ENCODE data around the gene ADGRV1. TPM values are rescaled to one million over a fixed set of nuclear protein-coding genes. Genes with fewer than 3 reads are reported as not detected.

Gene ADGRV1
- total RNA-seq, 2 donors from 2014 or later, result 16.4 to 20.9 TPM

DNA sequence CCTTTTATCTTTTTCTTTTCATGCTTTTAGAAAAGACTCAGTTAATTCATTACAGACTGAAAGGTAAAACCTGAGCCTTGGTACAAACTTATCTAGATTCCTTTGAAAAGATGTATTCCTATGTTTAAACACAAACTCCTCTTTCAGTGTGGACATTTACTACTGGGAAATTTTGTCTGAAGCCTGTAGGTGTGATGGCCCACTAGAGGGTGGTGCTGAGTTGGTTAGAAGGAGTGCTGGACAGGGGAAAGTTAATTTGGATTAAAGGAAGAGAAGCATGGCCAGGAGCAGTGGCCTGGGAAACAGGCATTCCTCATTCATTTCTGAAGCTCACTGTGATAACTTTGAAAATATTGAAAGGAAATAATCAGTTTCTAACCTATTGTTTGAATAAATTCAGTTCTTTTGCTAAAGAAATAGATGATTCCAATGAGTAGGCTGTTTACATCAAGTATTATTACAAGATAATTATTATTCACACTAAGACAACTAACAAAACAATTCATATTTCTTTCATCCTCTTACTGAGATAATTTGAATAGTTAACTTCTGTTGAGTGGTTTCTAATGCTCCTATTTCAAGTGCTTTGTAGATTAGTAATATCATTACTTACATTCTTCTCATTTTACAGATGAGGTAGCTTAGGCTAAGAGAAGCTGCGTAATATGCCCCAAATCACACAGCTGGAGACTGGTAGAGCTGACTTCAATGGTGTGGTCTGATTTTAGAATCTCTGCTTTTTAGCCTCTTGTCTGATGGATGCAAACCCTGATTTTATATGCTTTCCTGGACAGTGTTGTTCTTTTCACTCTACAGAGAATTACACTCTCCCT, 150.9 kb downstream of the ADGRV1 start:
- 91% methylated on average over 1 of the region's 1 CpG for WGBS
- peak; percentile 10 for DNase-seq (ENCODE audit: low spot score)
- Histone ChIP-seq H3K27ac (no peak overlapping the region), H3K27me3 (replicated peaks; ENCODE audit: insufficient read depth) (no peaks in the 10 kb centered on the region), H3K36me3 (no peaks in the 10 kb centered on the region), H3K9me3 (no peaks in the 10 kb centered on the region), H3K4me1 (replicated peaks) (no peaks in the 10 kb centered on the region), H3K4me3 (no peak overlapping the region)
- TF ChIP-seq, protein P1, sequence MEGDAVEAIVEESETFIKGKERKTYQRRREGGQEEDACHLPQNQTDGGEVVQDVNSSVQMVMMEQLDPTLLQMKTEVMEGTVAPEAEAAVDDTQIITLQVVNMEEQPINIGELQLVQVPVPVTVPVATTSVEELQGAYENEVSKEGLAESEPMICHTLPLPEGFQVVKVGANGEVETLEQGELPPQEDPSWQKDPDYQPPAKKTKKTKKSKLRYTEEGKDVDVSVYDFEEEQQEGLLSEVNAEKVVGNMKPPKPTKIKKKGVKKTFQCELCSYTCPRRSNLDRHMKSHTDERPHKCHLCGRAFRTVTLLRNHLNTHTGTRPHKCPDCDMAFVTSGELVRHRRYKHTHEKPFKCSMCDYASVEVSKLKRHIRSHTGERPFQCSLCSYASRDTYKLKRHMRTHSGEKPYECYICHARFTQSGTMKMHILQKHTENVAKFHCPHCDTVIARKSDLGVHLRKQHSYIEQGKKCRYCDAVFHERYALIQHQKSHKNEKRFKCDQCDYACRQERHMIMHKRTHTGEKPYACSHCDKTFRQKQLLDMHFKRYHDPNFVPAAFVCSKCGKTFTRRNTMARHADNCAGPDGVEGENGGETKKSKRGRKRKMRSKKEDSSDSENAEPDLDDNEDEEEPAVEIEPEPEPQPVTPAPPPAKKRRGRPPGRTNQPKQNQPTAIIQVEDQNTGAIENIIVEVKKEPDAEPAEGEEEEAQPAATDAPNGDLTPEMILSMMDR (IDR thresholded peaks at IDR 0.05), result peak in 3 of 4 experiments; percentile 27 to 44 (median 40)
- TF ChIP-seq POLR2AphosphoS5 (IDR thresholded peaks at IDR 0.05) (no peak), POLR2A (IDR thresholded peaks at IDR 0.05) (no peak)
- intact Hi-C loops (cut with DNase I), result no loop called here

DNA sequence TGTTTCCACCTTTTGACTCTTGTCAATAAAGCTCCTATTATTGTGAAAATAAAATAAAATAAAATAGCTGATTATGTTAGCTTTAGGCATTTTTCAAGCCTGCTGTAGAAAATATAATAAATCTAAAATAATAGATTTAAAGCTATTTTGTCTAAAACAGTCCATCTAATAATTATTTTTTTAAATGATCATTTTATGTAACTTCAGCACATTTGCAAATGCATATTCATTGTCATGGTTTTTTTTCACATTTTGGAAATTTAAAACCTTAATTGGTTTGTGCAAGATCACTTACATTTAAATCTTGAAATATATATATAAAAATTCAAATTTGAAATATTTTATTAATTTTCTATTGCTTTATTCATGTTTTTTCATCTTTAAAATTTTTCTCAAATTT, 159.8 kb downstream of the ADGRV1 start:
- TF ChIP-seq, protein P1 (IDR thresholded peaks at IDR 0.05), result no peak
- TF ChIP-seq POLR2A (IDR thresholded peaks at IDR 0.05) (no peak), POLR2AphosphoS5 (IDR thresholded peaks at IDR 0.05) (no peak)
- no peaks in the 10 kb centered on the region for H3K27me3 ChIP-seq (replicated peaks; ENCODE audit: insufficient read depth)
- DNase-seq (ENCODE audit: low spot score), result no peak
- H3K4me1 ChIP-seq (replicated peaks), result no peaks in the 10 kb centered on the region
- intact Hi-C loops (cut with DNase I), result no loop called here
- no peak overlapping the region for H3K4me3 ChIP-seq
- no peaks in the 10 kb centered on the region for H3K36me3 ChIP-seq
- no peaks in the 10 kb centered on the region for H3K9me3 ChIP-seq
- H3K27ac ChIP-seq, result no peak overlapping the region

DNA sequence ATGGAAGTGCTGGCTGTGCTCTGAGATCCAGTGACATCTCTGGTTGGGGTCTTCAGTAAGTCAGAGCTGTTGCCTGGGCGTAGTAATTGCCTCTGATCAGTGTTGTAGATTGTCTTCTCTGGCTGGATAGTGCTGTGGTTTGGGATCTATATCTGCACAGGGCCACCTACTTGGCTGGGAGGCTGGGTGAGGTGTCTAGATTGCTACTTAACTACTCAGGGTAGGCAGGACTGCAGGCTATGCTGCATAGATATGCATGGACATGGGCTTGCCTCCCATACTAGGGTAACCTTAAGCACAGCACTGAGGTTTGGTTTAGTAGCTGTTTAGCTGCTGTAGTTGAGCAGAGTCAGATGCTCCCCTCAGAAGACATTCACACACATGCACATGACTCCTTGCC, 181.0 kb downstream of the ADGRV1 start:
- Histone ChIP-seq H3K27me3 (replicated peaks; ENCODE audit: insufficient read depth) (no peaks in the 10 kb centered on the region), H3K4me1 (replicated peaks) (no peaks in the 10 kb centered on the region), H3K27ac (no peak overlapping the region), H3K36me3 (no peaks in the 10 kb centered on the region), H3K9me3 (no peaks in the 10 kb centered on the region), H3K4me3 (no peak overlapping the region)
- TF ChIP-seq, protein P1 (IDR thresholded peaks at IDR 0.05), result no peak
- TF ChIP-seq POLR2A (IDR thresholded peaks at IDR 0.05), result no peak
- no peak for TF ChIP-seq POLR2AphosphoS5 (IDR thresholded peaks at IDR 0.05)
- 94% methylated on average over 1 of the region's 1 CpG for WGBS
- intact Hi-C loops (cut with DNase I), result no loop called here
- DNase-seq (ENCODE audit: low spot score), result no peak

DNA sequence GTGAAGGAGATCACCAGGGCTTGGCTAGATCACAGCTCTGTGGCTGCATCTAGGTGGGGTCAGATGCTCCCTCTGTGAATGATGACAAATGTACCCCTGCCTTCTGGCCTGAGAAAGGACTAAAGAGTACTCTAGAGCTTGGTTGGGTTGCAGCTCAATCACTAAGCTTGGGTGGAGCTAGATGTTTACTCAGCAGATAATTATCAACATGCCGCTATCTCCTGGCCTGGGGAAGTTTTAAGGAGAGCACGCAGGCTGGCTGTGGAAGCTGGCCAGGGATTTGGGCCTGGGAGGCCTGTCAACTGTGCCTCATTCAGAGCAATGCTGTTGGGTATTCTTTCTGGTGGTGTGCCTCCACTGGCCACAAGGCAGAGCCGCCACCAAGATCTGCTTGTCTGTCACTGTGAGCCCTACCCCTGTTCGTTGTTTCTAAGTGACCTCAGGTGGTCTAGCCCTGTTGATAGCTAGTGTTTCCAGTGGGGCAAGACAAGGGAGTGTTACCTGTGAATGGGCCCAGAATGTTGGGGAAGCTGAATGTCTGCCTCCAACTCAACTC, 181.7 kb downstream of the ADGRV1 start:
- Histone ChIP-seq H3K9me3 (no peaks in the 10 kb centered on the region), H3K27me3 (replicated peaks; ENCODE audit: insufficient read depth) (no peaks in the 10 kb centered on the region), H3K27ac (no peak overlapping the region), H3K4me3 (no peak overlapping the region), H3K36me3 (no peaks in the 10 kb centered on the region), H3K4me1 (replicated peaks) (no peaks in the 10 kb centered on the region)
- intact Hi-C loops (cut with DNase I), result no loop called here
- 70% methylated on average over 4 of the region's 4 CpGs for WGBS
- TF ChIP-seq POLR2AphosphoS5 (IDR thresholded peaks at IDR 0.05) (no peak), POLR2A (IDR thresholded peaks at IDR 0.05) (no peak)
- TF ChIP-seq, protein P1 (IDR thresholded peaks at IDR 0.05), result no peak
- DNase-seq (ENCODE audit: low spot score), result no peak

Measured in prostate gland (tissue), 2 donors.